Medulla oblongata (tissue), 1 donor: ENCODE measurements around the gene ARID1B.

Source experiments
- DNase-seq: peaks from one replicate; pipeline ENCODE4 v3.0.0-alpha.2; 2015; ENCODE audit errors: extremely low spot score

The ARID1B gene

DNA sequence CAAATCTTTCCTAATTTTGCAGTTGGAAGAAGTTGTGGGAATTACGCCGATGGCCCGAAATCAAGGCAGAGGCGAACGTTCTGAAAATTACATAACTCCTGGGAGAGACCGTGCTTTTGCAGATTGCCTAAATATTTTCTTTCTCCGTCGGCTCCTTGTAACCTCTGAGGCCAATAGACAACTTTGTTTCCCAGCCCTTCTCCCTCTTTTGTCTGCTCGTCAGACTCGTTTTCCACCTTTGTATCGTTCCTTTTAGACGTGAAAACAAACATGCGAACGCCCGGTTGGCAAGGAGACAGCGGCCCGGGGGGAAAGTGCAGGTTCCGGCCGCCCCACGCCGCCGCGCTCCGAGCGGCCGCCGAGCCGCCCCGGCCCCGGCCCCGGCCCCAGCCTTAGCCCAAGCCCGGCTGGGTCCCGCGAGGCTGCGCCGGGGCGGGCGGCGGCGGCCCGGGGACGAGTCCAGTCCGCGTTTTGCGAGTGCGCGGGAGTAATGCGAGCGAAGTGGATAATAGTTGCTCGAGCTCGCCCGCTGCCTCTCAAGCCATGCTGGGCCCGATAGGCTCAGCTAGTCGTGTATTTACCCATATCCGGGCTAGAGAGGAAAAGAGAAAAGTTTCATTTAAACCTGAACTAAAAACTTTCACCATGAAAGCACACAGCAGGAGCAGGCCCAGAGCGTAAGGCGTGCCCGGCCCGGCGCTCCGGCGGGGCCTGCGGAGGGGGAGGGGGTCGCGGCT lies at the start of gene ARID1B:
TSS of gene ARID1B (plus strand) at position 539 of the 737 bp plus-strand sequence. CDS start 303 bp downstream, outside the sequence.
- DNase-seq = peak; percentile 70

DNA sequence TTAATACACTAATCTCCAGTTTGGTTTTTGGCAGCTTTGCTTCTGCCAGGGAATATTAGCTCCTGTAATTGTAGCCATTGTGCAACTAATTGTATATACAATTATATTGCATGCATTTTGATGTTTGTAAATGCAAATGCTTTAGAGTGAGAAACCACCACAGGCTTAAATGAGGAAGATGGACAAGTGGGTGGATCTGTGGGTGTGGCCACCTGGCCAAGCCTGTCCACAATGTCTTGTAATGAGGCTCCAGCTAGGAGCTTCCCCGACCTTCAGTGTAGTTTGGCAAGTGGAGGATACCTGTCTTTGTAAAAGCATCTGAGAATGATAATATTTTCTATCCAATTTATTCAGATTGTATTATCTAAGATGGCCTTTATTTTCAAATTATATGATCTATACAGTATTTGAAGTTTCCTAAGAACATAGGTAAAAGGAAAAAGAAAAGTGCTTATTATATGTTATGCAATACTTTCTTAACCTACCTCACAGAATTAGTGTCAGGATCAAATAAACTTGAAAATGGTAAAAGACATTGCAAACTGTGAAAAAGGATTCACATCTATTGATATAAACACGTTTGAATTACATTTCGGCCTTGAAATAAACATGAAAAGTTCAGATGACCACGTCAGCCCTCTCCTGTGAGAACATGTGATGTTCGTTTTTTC lies 49.3 kb upstream of the ARID1B start:
- DNase-seq = no peak

DNA sequence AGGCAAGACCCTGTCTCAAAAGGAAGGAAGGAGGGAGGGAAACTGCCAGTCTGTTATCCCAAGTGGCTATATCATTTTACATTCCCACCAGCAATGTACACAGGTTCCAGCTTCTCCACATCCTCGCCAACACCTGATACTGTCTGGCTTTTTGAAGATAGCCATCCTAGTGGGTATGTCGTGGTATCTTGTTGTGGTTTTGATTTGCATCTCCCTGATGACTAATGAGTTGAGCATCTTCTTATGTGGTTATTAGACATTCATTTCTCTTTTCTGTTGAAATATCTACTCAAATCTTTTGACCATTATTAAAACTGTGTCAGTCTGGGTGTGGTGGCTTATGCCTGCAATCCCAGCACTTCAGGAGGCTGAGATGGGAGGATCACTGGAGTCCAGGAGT lies 47.9 kb upstream of the ARID1B start:
- DNase-seq = no peak

DNA sequence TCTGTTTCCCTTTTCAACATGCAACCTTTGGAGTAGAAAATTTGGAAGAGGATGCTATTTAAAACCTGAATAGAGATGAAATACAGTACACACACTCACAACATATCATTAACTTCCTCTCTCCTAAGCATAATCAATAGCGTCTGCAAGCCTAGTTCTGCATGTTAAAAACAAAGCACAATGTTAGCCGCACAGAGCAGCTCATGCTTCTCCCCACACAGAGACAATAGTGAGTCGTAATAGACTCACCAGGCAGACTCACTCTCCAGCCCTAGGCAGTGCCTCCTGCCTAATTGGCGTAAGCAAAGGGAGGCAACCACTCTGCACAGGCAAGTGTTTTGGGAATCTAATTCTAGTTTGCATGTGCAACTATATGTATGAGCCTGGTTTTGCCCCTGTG lies 45.8 kb upstream of the ARID1B start:
- no peak for DNase-seq

DNA sequence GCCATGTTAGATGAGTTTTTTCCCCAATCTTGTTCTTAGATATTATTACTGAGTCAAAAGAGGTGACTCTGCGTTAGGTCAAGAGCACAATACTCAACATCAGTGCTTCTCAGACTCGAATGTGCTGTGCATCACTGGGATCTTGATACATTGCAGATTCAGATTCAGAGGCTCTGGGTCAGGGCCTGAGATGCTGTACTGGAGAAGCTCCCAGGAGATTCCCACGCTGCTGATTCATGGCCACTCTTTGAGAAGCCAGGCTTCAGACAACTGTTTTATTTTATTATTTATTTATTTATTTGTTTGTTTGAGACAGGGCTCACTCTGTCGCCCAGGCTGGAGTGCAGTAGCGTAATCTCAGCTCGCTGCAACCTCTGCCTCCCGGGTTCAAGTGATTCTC lies 41.4 kb upstream of the ARID1B start:
- no peak for DNase-seq

DNA sequence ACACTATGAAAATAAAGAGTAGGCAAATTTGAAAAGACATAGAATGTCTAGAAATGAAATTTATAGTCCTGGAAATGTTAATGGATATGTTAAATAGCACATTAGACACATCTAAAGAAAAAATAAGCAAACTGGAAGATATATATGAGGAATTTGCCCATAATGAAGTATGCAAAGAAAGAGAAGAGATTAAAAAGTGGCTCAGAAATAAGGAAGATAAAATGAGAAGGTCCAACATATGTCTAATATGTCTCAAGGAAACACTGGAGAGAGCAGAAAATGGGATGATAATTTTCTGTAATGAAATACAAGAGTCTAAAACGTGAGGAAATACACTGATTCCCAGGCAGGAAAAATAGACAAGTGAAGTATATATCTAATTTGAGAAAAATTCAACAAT lies 36.6 kb upstream of the ARID1B start:
- no peak for DNase-seq

DNA sequence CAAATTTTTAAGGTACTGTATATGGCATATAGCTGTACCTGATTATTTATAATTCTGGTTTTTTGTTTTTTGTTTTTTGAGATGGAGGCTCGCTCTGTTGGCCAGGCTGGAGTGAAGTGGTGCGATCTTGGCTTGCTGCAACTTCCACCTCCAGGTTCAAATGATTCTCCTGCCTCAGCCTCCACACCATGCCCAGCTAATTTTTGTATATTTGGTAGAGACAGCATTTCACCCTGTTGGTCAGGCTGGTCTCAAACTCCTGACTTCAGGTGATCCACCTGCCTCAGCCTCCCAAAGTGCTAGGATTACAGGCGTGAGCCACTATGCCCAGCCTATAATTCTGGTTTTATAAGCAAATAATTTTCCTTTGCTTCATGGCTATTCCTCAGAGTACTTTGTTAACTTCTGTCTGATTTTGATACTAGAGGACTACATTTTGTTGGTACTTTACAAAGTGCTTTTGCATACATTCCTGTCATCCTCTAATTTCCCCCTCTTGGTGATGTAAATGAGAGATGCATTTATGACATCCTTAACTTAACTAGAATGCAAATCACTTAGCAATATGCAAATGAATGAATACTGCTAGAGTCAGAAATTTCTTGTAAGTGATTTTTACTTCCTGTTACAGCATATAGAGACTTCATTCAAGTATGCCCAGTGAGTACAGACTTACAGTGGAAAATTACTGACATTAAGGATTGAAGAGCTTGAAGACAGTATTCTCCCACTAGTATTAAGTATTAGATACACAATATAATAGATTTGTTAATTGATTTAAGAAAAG lies 35.7 kb upstream of the ARID1B start:
- DNase-seq = no peak

DNA sequence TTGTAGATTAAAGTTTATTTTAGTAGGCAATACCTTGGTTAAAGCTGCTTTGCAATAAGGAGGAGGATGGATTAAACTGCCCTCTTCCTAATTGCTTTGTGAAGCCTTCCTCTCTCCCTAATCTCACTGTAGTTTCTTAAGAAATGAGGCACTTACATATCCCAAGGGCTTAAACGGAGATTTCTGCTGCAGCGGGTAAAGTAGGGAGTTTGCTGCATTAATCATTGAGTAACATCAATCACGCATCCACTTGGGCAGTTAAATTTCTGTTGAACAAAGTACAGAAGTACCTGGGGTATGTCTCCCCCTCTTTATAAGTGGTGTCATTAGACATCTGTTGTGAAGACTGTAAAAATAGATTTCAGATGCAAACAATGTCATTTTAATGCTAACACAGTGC lies 29.5 kb upstream of the ARID1B start:
- no peak for DNase-seq

DNA sequence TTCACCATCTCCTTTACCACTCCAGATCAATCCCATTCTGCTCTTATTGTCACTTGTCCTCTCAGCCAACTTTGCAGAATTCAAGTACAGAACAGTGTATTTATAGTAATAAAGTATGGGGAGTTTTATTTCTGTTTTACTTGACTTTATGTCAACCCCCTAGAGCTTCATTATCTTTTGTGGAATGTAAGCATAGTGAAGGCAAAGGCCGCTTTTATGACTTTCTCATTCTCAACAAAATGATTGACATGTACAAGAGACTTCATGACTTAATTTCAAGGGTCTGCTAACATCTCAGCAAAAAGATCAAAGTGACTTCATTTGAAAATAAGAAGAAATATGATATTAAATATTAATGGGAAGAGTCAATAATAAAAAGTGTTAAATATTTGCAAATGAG lies 28.7 kb upstream of the ARID1B start:
- no peak for DNase-seq

DNA sequence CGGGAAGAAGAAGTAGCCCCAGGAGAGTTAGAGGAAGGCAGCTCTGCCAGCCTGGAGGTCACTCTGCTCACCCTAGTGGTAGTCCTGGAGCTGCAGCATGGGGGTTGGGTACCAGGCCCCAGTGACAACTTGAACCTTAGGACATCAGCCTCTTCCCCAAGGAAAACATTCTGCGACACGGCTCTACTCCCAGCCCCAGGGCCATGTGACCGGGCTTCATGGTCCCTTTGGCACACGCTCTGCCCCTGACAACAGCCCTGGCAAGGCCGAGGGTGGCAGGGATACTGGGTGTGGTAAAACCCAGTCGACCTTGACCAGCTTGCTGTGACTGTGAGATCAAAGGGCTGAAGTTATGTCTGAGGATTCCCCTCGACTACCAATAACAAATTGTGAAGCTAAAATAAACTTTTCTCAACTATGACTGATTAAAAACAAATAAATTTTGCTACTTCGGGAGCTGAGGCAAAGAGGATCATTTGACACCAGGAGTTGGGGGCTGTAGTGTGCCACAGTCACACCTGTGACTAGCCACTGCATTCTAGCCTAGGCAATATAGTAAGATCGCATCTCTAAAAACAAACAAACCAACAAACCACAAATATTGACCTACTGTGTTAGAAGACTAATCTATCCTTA lies 24.4 kb upstream of the ARID1B start:
- peak; percentile 12 for DNase-seq

DNA sequence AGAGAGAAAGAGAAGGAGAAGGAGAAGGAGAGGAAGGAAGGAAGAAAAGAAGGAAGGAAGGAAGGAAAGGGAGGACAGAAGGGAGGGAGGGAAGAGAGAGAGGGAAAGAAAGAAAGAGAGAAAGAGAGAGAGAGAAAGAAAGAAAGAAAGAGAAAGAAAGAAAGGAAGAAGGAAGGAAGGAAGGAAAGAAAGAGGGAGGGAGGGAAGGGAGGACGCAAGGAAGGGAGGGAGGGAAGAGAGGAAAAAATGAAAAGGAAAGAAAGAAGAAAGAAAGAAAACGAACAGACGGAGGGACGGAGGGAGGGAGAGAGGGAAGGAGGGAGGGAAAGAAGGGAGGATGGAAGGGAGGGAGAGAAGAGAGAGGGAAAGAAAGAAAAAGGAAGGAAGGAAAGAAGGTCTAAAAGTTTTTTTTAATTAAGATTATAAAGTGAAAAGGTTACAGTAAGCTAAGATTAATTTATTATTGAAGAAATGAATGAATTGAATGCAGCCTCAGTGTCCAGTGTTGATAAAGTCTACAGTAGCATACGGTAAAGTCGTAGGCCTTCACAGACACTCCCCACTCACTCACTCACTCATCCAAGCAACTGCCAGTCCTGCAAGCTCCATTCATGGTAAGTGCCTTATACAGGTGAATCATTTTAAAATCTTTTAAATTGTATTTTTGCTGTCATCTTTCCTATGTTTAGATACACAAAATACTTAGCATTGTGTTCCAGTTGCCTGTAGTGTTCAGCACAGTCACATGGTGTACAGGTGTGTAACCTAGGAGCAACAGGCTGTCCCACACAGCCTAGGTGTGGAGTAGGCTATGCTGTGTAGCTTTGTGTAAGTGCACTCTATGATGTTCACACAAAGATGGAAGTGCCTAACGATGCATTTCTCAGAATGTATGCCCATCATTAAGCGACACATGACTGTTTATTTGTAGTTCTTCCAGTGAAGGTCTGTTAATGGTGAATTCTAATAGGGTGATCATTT lies 20.3 kb upstream of the ARID1B start:
- no peak for DNase-seq

DNA sequence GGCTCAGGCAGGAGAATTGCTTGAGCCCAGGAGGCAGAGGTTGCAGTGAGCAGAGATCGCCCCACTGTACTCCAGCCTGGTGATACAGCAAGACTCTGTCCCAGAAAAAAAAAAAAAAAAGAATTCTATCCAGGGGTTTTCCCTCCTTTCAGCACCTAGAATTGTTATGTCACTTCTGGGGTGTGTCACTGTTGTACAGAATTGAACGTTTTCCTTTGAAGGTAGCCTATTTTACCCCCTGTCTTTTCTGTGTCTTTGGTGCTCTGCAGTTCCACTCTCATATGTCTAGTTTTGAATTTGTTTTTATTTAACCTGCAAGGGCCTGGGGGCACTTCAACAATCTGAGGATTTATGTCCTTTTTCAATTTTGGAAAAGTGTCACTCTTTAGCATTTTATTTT lies 19.3 kb upstream of the ARID1B start:
- no peak for DNase-seq

DNA sequence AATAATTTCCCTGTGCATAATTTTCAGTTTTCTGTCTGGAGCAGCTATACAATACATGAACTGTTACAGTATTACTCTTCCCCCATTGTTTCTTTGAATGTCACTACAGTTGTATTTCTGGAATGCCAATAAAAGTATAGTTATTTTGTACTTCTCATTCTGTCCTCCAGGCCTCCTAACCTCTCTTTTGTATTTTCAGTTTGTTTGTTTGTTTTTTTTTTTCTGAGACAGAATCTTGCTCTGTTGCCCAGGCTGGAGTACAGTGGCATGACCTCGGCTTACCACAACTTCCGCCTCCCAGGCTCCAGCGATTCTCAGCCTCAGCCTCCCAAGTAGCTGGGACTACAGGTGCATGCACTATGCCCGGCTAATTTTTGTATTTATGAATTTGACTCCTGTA lies 16.8 kb upstream of the ARID1B start:
- no peak for DNase-seq

DNA sequence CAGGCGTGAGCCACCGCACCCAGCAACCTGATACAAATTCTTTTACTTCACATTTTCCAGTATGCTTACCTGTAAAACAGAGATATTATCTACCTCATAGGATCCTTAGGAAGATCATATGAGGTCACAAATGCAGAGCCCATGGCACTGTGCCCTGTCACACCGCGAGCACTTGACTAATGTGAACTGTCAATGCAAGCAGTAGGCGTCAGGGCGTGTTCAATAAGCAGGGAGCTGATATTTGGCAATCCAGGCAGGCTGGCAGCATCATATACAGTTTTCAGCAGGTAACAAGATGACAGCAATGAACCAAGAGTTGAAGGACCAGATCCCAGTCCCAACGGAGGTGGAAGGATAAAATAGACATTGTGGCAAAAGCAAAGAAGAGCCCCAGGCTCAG lies 14.6 kb upstream of the ARID1B start:
- no peak for DNase-seq

DNA sequence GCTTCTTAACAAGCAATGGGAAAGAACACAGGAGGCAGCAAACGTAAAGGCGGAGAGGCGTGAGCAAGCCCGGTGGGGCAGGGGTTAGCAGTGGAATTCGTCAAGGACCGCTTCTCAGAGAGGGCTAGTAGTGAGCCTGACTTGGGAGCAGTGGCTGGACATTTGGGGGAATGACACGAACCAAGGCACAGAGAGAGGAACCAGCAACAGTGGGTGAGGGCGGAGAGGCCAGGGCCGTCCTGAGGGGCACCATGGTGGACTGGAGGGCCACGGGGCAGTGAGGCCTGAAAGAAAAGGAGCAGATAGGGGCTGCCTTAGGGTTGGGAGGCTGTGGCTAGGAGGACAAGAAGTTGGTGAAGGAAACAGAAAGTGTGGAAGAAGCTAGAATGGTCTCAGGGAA lies 12.1 kb upstream of the ARID1B start:
- no peak for DNase-seq

DNA sequence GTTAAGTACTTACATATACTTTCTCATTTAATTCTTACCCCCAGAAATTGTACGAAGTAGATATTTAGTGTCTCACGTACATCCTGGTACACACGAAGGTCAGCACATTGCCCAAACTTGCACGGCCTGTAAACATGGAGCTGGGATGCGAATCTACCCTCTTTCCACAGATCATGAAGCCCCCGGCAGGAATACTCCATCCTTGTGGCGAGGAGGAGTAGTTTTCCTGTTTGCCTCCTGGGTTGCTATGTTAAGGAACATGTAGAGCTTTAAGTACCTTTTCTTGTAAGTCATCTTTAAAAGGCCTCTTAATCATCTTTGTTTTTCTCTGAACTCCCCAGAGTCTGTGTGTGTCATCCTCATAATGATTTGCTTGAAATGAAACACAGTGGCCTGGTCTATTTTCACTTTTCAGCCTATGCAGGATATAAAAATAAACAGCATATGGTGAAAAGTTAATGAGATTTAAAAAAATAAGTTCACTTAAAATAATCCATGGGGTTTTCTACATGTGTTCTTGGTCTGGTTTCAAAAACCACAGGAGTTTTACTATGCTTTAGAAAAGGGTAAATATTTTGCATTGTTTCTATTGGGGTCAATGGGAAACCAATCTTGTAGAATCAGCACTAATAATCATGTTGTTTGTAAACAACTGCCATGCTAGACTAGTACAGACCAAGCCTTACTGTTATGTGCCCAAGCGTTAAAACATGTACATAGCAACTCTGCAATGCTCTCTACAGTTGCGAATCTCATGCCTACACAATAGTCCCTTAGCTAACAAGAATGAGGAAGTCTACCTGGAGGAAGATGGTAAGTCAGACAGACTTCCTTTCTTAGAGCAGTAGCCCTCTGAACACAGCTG lies 9.3 kb upstream of the ARID1B start:
- DNase-seq = no peak

DNA sequence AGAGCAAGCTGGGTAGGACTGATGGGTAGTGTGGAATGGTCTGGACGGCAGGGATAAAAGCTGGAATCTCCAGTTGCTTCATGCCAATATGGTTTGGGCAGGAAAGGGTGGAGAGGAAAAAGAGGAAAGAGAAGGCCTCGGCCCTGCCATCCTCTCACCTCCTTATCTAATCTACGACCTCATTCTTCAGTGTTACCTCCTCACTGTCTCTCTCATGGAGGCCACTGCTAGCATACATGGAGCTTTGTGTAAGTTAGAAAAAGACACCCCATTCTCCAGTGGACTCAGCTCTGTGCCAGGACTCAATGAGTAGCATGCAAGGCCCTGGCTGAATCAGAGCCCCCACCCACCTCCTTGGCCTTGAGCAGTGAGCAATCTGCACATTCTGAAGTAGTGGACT lies 6.1 kb upstream of the ARID1B start:
- DNase-seq = no peak

DNA sequence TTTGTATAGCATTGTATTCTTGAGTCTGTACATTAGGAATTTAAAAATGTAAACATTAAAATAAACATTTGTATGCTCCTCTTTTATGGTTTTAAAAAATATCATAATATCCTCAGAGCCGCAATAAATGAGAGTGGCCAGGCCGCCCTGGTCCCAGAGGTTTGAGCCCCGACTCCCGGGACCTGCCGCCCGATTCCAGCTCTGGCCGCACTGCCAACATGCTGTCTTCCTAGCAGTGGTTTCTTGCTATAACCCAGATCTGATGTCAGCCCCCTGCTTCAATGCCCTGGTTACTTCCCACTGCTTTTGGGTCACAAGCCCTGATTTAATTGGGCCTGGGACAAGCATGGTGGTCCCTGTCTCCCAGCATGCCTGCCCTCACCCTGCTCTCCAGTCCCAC lies 5.4 kb upstream of the ARID1B start:
- DNase-seq = no peak

DNA sequence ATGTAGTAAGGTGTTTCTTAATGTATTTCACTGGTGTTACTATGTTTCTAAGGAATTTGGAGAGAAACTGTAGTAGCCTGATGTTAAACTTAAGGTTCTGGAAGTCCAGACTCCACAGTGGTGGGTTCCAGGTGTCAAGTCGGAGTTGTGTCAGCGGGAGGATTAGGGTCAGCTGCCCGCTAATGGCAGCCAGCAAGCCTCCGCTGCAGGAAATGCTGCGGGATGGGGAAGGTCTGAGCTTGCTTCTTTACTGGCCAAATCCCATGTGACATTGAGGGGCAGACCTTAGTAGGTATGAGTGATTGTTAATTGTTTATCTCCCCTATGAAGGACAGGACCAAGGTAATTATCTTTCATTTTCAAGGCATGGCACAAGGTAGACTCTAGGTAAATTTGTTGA lies 3.7 kb upstream of the ARID1B start:
- no peak for DNase-seq
